NCI-H1436 treated with DMSO at 0.1 percent for 48 hours (cell line): ENCODE data around the gene ZNF334.

Source experiments
- DNase-seq: peaks from one replicate; lab custom pipeline; 2025; lab: John Stamatoyannopoulos, UW

ZNF334 gene

GRCh38 chr20:46545827-46546138 lies 32.4 kb upstream of the ZNF334 start:
- no peak for DNase-seq

GRCh38 chr20:46545077-46545826 lies 31.9 kb upstream of the ZNF334 start:
- DNase-seq: no peak

- DNase-seq: no peak
Observed at GRCh38 chr20:46544576-46544975, 31.2 kb upstream of the ZNF334 start.

DNA sequence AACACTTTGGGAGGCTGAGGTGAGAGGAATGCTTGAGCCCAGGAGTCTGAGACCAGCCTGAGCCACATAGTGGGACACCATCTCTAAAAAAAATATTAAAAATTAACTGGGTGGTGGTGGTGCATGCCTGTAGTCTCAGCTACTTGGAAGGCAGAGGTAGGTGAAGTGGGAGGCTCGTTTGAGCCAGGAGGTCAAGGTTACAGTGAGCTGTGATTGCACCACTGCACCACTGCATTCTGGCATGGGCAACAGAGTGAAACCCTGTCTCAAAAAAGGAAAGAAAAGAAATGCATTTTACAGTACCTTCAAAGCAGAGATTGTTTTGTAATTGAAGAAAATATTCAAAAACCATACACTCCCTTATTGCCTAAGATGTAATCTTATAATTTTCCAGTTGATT lies 30.6 kb upstream of the ZNF334 start:
- DNase-seq: no peak

DNA sequence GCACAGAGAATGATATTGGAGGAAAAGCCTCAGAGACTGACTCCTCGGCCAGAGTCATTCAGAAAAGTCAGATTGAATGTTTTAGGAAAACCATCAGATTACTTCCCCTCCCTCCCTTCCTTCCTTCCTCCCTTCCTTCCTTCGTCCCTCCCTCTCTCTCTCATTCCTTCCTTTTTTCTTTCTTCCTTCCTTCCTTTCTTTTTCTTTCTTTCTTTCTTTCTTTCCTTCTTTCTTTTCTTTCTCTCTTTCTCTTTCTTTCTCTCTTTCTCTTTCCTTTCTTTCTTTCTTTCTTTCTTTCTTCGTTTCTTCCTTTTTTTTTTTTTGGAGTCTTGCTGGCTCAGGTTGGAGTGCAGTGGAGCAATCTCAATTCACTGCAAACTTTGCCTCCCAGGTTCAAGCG lies 29.7 kb upstream of the ZNF334 start:
- DNase-seq: no peak

- DNase-seq: no peak
Observed at GRCh38 chr20:46541229-46541935, 28.0 kb upstream of the ZNF334 start.

DNA sequence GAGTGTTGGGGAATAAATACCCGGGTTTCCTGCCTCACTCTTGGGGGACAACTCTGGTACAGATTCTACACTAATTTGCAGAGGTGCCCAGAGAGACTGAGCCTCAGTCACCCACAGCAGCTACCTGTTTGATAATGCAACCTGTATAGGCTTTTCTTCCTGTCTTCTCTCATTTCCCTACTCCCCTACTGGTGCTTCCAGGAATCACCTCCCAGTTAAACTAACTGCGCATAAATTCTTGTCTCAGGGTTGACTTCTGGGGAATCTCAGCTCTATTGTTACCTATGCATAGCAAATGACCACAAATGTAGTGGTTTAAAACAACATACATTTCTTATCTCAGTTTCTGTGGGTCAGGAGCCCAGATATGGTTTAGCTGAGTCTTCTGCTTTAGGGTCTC lies 25.8 kb upstream of the ZNF334 start:
- no peak for DNase-seq

DNA sequence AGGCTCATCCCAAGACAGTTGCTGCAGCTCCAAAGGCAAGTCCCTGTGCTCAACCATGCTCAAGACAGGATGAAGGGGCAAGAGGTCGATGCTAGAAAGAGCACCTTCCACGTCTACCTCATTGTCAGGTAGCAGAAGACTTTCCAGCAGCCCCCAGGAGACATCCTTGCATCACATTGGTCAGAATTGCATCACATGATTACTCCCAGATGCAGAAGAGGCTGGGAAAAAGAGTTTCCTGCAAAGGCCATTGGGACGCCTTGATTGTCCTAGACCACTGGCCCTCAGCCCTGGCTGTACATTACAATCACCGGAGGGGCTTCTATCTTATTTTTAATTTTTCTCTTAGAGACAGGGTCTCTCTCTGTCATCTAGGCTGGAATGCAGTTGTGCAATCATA lies 17.3 kb upstream of the ZNF334 start:
- no peak for DNase-seq

DNA sequence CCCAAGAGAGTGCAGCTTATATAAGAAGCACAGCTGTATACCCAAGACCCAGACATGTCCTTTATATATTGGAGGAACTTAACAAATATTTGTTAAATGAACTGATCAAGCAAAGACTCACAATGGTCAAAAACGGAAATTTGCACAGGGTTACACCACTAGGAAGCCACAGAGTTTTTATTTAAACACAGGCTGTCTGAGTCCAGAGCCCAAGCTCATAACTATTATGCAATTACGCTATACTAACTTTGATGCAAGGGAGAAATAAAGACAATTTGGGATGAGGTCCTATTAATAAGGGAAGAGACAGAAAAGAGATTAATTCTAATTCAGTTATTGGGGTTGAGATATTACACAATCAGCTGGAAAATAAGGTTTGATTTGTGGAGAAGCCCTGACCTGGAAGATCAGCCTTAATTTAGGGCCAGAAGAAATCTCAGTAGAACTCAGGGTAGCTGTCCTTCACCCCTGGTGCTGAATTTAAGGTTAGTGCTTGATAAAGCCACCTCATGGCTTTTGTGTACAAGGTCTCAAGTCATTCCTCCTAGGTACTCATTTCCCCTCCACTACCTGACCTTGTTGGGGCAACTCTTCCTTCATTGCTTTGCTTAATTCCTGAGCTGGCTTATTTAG lies 10.5 kb upstream of the ZNF334 start:
- DNase-seq: no peak

GRCh38 chr20:46523108-46523507 lies 9.7 kb upstream of the ZNF334 start:
- no peak for DNase-seq

DNA sequence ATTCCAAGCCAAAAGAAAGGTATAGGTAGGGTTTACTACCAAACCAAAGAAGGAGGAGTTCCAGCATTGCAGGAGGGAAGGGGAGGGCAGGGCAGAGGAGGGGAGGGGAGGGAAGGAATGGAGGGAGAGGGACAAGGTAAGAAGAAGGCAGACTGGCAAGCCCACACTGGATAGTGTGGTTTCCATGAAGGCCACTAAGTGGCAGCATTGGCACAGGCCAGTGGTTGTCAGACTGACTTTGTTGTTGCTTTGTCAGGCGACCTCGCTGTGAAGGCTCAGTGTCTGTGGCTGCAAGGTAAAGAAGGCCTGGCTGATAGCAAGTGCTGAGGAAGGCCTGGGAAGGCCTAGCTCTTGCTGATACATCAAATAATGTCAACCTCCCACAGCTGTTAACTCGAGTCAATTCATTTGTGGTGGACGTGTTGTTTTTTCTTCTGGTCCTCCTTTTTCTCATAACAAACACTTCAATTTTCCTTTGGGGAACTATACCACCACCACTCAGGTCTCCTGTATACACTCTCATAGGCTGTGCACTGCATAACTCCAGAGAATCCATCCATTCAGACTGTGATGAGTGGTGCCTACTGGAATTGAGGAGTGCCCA lies 7.7 kb upstream of the ZNF334 start:
- peak; percentile 20 for DNase-seq

GRCh38 chr20:46520540-46520939 lies 7.2 kb upstream of the ZNF334 start:
- DNase-seq: no peak

GRCh38 chr20:46519471-46520068 lies 6.2 kb upstream of the ZNF334 start:
- DNase-seq: no peak

- no peak for DNase-seq
Observed at GRCh38 chr20:46509523-46509922, 3.8 kb downstream of the ZNF334 start.

DNA sequence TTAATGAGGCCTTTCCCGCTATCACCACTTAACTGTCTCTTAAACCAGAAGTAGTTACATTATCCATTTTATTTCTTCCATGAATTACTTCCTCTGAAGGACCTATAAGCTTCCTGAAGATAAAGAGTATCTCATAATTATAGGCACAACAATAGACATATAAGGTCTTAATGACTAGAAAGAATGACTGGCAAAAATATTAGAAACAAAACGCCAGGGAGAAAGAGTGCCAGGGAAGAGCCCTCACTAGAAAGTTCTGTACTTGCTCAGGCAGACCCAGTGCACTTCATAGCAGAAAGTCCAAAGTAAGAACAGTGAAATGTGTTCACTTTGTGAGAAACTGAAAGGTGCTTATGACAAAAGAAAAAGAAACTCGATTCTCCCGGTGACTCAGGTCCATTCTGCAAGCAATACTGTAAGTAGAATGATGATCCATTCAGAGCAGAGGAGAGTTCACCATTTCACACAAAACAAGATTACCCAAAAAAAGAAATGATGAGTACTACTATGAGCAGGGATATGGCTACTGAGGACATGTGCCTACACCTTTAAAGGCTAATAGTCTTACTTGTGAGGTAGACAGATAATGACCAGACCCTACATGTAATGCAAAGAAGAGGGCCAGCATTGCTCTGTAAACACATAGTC lies 5.5 kb downstream of the ZNF334 start:
- no peak for DNase-seq

DNA sequence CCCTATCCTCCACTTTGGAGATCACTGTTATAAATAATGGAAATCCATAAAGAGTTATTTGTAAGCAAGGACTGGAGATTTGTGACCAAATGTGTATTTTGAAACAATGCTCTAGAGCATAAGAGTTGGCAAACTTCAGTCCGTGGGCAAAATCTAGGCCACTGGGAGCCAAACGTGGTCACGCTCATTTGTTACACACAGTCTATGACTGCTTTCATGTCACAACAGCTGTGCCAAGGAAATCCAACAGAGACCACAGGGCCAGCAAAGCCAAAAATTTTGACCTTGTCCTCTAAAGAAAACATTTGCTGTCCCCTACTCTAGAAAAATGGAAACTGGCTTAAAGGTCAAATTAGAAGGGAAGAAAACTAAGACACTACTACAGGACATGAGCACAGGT lies 7.9 kb downstream of the ZNF334 start:
- no peak for DNase-seq

- no peak for DNase-seq
Observed at GRCh38 chr20:46501961-46502360, 11.4 kb downstream of the ZNF334 start.

DNA sequence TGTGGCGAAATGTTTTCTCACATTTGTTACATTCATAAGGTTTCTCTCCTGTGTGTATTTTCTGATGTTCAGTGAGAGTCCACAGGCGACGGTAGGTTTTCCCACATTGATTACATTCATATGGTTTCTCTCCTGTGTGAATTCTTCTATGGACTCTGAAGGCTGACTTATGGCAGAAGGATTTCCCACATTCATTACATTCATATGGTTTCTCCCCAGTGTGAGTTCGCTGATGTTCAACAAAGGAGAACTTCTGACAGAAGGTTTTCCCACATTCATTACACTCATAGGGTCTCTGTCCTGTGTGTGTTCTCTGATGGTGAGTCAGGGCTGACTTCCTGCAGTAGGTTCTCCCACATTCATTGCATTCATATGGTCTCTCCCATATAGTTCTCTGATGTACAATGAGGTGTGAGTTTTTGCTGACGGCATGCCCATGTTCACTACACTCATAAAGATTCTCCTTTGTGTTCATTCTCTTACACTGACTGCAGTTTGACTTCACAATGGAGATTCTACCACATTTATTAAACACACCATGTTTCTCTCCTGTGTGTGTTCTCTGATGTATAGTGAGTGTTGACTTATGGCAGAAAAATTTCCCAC lies 11.9 kb downstream of the ZNF334 start:
- no peak for DNase-seq

DNA sequence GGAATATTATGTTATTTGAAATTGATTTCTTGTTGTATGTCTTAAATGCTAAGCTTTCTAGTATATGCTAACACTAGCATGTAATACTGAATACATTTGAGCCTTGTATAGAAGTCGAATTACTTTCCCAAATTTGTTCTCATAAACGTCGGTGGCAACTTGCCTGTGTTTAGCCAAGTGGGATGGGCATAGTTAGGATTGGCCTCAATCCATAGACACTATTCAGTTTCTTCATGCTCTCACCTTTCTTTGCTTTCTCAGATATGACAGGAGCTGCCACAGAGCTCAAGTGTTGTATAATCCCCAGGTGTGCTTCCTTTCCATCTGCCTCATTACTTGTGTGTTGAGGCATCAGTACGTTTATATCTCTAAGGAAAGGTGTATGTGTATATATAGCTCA lies 19.3 kb downstream of the ZNF334 start:
- DNase-seq: no peak

- no peak for DNase-seq
Observed at GRCh38 chr20:46491354-46491753, 22.0 kb downstream of the ZNF334 start.

GRCh38 chr20:46488451-46488850 lies 24.9 kb downstream of the ZNF334 start:
- DNase-seq: no peak

DNA sequence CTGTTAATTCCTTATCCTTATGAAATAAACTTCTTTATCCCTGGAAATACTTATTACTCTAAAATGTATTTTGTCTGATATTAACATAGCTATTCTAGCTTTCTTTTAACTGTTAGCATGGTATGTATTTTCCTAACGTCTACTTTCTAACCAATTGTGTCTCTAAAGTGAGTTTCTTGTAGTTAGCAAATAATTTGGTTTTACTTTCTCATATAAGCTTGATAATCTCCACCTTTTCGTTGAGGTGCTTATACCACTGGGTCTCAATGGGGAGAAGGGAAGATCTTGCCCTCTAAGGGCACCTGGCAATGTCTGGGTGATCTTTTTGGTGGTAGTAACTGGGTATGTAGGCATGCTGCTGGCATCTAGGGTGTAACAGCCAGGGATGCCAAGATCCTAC lies 25.7 kb downstream of the ZNF334 start:
- no peak for DNase-seq
